Stimulated activated memory B cell treated with anti-CD40 and anti-IgM and Interleukin-4, amounts not matched to agents 10 μg/mL and 1 μg/mL and 100 μg/mL, for 72 hours (primary cell): ENCODE measurements around the gene IFT122.
"Not testable (repeated sequence)": the region's sequence is repeated elsewhere in the genome, so short reads cannot be mapped to it uniquely, and the experiment has no call there.

Source experiments
- ATAC-seq: fragments of 150-1000 bp; cut with Tn5 transposase; 2 replicates; pipeline ENCODE4 v1.10.0; 2021
- H3K27ac Mint-ChIP-seq: one replicate; pipeline ENCODE4 v1.8.0; 2022; ENCODE audit warnings: mild to moderate bottlenecking, mixed read lengths
- H3K27me3 Mint-ChIP-seq: one replicate; pipeline ENCODE4 v1.8.0; 2022; ENCODE audit warnings: mixed read lengths
- H3K36me3 Mint-ChIP-seq: one replicate; pipeline ENCODE4 v1.8.0; 2022; ENCODE audit warnings: mixed read lengths
- H3K4me1 Mint-ChIP-seq: one replicate; pipeline ENCODE4 v1.8.0; 2022; ENCODE audit warnings: mixed read lengths
- H3K4me3 Mint-ChIP-seq: one replicate; pipeline ENCODE4 v1.8.0; 2022; ENCODE audit warnings: mild to moderate bottlenecking, moderate library complexity, mixed read lengths
- H3K9me3 Mint-ChIP-seq: one replicate; pipeline ENCODE4 v1.8.0; 2022; ENCODE audit warnings: mixed read lengths

Gene IFT122

GRCh38 chr3:129410971-129411370 is 29.1 kb upstream of the IFT122 start:
- H3K4me3 Mint-ChIP-seq, result no peak overlapping the region
- no peaks in the 10 kb centered on the region for H3K36me3 Mint-ChIP-seq
- no peaks in the 10 kb centered on the region for H3K27me3 Mint-ChIP-seq
- no peaks in the 10 kb centered on the region for H3K9me3 Mint-ChIP-seq
- ATAC-seq, result no peak
- peaks cover 11% of the 10 kb centered on the region for H3K4me1 Mint-ChIP-seq
- H3K27ac Mint-ChIP-seq, result no peak overlapping the region

- Mint-ChIP-seq H3K9me3 (no peaks in the 10 kb centered on the region), H3K27ac (no peak overlapping the region), H3K36me3 (no peaks in the 10 kb centered on the region), H3K27me3 (no peaks in the 10 kb centered on the region), H3K4me3 (no peak overlapping the region), H3K4me1 (peaks cover 11% of the 10 kb centered on the region)
- no peak for ATAC-seq
These were observed 27.4 kb upstream of the IFT122 start for GRCh38 chr3:129412542-129413198.

GRCh38 chr3:129413238-129413637 is 26.8 kb upstream of the IFT122 start:
- ATAC-seq, H3K36me3 Mint-ChIP-seq, H3K4me3 Mint-ChIP-seq, H3K9me3 Mint-ChIP-seq, H3K27me3 Mint-ChIP-seq: not testable (repeated sequence)
- H3K4me1 Mint-ChIP-seq, result peaks cover 11% of the 10 kb centered on the region
- H3K27ac Mint-ChIP-seq, result peak overlapping the region; percentile 51

GRCh38 chr3:129413687-129414506 is 26.1 kb upstream of the IFT122 start:
- ATAC-seq, result peak; percentile 86
- H3K4me3 Mint-ChIP-seq, result no peak overlapping the region

GRCh38 chr3:129415378-129415777 is 24.6 kb upstream of the IFT122 start:
- ATAC-seq, result no peak
- Mint-ChIP-seq H3K9me3 (no peaks in the 10 kb centered on the region), H3K27ac (no peak overlapping the region), H3K4me1 (peaks cover 5% of the 10 kb centered on the region), H3K36me3 (no peaks in the 10 kb centered on the region), H3K4me3 (no peak overlapping the region), H3K27me3 (no peaks in the 10 kb centered on the region)

More at GRCh38 chr3:129413687-129414506, 26.1 kb upstream of the IFT122 start:
- H3K4me1 Mint-ChIP-seq, result peaks cover 11% of the 10 kb centered on the region
- no peaks in the 10 kb centered on the region for H3K9me3 Mint-ChIP-seq
- H3K27ac Mint-ChIP-seq, result peak overlapping the region; percentile 51
- H3K27me3 Mint-ChIP-seq, result no peaks in the 10 kb centered on the region
- H3K36me3 Mint-ChIP-seq, result no peaks in the 10 kb centered on the region

- Mint-ChIP-seq H3K4me3 (no peak overlapping the region), H3K27me3 (no peaks in the 10 kb centered on the region), H3K9me3 (no peaks in the 10 kb centered on the region), H3K36me3 (peaks cover 2% of the 10 kb centered on the region), H3K27ac (no peak overlapping the region), H3K4me1 (peaks cover 5% of the 10 kb centered on the region)
- ATAC-seq, result no peak
These were observed 24.2 kb upstream of the IFT122 start for GRCh38 chr3:129415830-129416229.

GRCh38 chr3:129416415-129416814 is 23.6 kb upstream of the IFT122 start:
- Mint-ChIP-seq H3K4me3 (no peak overlapping the region), H3K9me3 (no peaks in the 10 kb centered on the region), H3K36me3 (peaks cover 8% of the 10 kb centered on the region), H3K27me3 (no peaks in the 10 kb centered on the region), H3K4me1 (peaks cover 5% of the 10 kb centered on the region), H3K27ac (no peak overlapping the region)
- no peak for ATAC-seq

- H3K27ac Mint-ChIP-seq, result no peak overlapping the region
- no peaks in the 10 kb centered on the region for H3K27me3 Mint-ChIP-seq
- no peak for ATAC-seq
- H3K9me3 Mint-ChIP-seq, result no peaks in the 10 kb centered on the region
- H3K4me3 Mint-ChIP-seq, result no peak overlapping the region
- H3K36me3 Mint-ChIP-seq, result peaks cover 8% of the 10 kb centered on the region
- peaks cover 5% of the 10 kb centered on the region for H3K4me1 Mint-ChIP-seq
These were observed 22.7 kb upstream of the IFT122 start for GRCh38 chr3:129417326-129417725.

GRCh38 chr3:129418041-129418973 is 21.7 kb upstream of the IFT122 start:
- Mint-ChIP-seq H3K27me3 (no peaks in the 10 kb centered on the region), H3K27ac (peak overlapping the region; percentile 42), H3K4me1 (peaks cover 5% of the 10 kb centered on the region), H3K9me3 (no peaks in the 10 kb centered on the region), H3K4me3 (no peak overlapping the region), H3K36me3 (peaks cover 8% of the 10 kb centered on the region)
- no peak for ATAC-seq

- no peak overlapping the region for H3K27ac Mint-ChIP-seq
- no peaks in the 10 kb centered on the region for H3K27me3 Mint-ChIP-seq
- H3K36me3 Mint-ChIP-seq, result peaks cover 15% of the 10 kb centered on the region
- H3K4me3 Mint-ChIP-seq, result no peak overlapping the region
- peaks cover 7% of the 10 kb centered on the region for H3K9me3 Mint-ChIP-seq
- peaks cover 12% of the 10 kb centered on the region for H3K4me1 Mint-ChIP-seq
- no peak for ATAC-seq
These were observed 20.5 kb upstream of the IFT122 start for GRCh38 chr3:129419476-129419875.

- Mint-ChIP-seq H3K27me3 (no peaks in the 10 kb centered on the region), H3K4me3 (no peak overlapping the region), H3K27ac (no peak overlapping the region), H3K9me3 (peaks cover 7% of the 10 kb centered on the region), H3K36me3 (peaks cover 17% of the 10 kb centered on the region), H3K4me1 (peaks cover 13% of the 10 kb centered on the region)
- no peak for ATAC-seq
These were observed 18.7 kb upstream of the IFT122 start for GRCh38 chr3:129421236-129421883.

GRCh38 chr3:129421988-129422745 is 17.9 kb upstream of the IFT122 start:
- Mint-ChIP-seq H3K9me3 (peaks cover 7% of the 10 kb centered on the region), H3K27ac (no peak overlapping the region), H3K36me3 (peaks cover 17% of the 10 kb centered on the region), H3K27me3 (no peaks in the 10 kb centered on the region), H3K4me3 (no peak overlapping the region), H3K4me1 (peaks cover 13% of the 10 kb centered on the region)
- no peak for ATAC-seq

GRCh38 chr3:129422897-129423296 is 17.1 kb upstream of the IFT122 start:
- no peak overlapping the region for H3K4me3 Mint-ChIP-seq
- H3K27ac Mint-ChIP-seq, result no peak overlapping the region
- peaks cover 7% of the 10 kb centered on the region for H3K9me3 Mint-ChIP-seq
- H3K27me3 Mint-ChIP-seq, result no peaks in the 10 kb centered on the region
- no peak for ATAC-seq
- H3K36me3 Mint-ChIP-seq, result peaks cover 17% of the 10 kb centered on the region
- peaks cover 20% of the 10 kb centered on the region for H3K4me1 Mint-ChIP-seq

GRCh38 chr3:129424185-129424841 is 15.7 kb upstream of the IFT122 start:
- H3K27ac Mint-ChIP-seq, result peak overlapping the region; percentile 76
- no peaks in the 10 kb centered on the region for H3K27me3 Mint-ChIP-seq
- H3K4me1 Mint-ChIP-seq, result peaks cover 34% of the 10 kb centered on the region
- ATAC-seq, result peak; percentile 64
- H3K9me3 Mint-ChIP-seq, result peaks cover 7% of the 10 kb centered on the region
- H3K4me3 Mint-ChIP-seq, result no peak overlapping the region
- peaks cover 22% of the 10 kb centered on the region for H3K36me3 Mint-ChIP-seq
